ENCODE results near the gene UFSP1.
A peak's percentile ranks its signal among the peaks of the same experiment; 100 is the strongest.

UFSP1 gene

GRCh38 chr7:100865372-100865911 is 24.1 kb downstream of the UFSP1 start:
- peak overlapping the region; percentile 56 for H3K27ac ChIP-seq
- TF ChIP-seq CTCF (conservative IDR thresholded peaks at IDR 0.05): no peak
- no peak for TF ChIP-seq ZFX (IDR thresholded peaks at IDR 0.05)

- no peak overlapping the region for H3K27ac ChIP-seq
- TF ChIP-seq ZFX (IDR thresholded peaks at IDR 0.05): no peak
- TF ChIP-seq CTCF (conservative IDR thresholded peaks at IDR 0.05): no peak
Observed at GRCh38 chr7:100864263-100864845, 25.2 kb downstream of the UFSP1 start.

GRCh38 chr7:100863406-100863950 is 26.0 kb downstream of the UFSP1 start:
- 0 out of 2 replicates have a peak overlapping the region, but pooled peaks have one; percentile 4 for H3K27ac ChIP-seq
- no peak for TF ChIP-seq ZFX (IDR thresholded peaks at IDR 0.05)

GRCh38 chr7:100861616-100861985 is 27.9 kb downstream of the UFSP1 start:
- H3K27ac ChIP-seq: no peak overlapping the region
- TF ChIP-seq CTCF (conservative IDR thresholded peaks at IDR 0.05) (no peak), ZFX (IDR thresholded peaks at IDR 0.05) (no peak)

- TF ChIP-seq CTCF (conservative IDR thresholded peaks at IDR 0.05): no peak
- no peak for TF ChIP-seq ZFX (IDR thresholded peaks at IDR 0.05)
- no peak overlapping the region for H3K27ac ChIP-seq
Observed at GRCh38 chr7:100860702-100861615, 28.6 kb downstream of the UFSP1 start.

- no peak overlapping the region for H3K27ac ChIP-seq
- TF ChIP-seq ZFX (IDR thresholded peaks at IDR 0.05) (no peak), CTCF (conservative IDR thresholded peaks at IDR 0.05) (no peak)
Observed at GRCh38 chr7:100859856-100860255, 29.7 kb downstream of the UFSP1 start.

- H3K27ac ChIP-seq: no peak overlapping the region
- TF ChIP-seq ZFX (IDR thresholded peaks at IDR 0.05) (no peak), CTCF (conservative IDR thresholded peaks at IDR 0.05) (no peak)
Observed at GRCh38 chr7:100856871-100857282, 32.6 kb downstream of the UFSP1 start.

Data from C4-2B (cell line).